Mucosa of descending colon (tissue), 3 donors: ENCODE data around the gene NELFE. TPM values are rescaled to one million over a fixed set of nuclear protein-coding genes. Genes with fewer than 3 reads are reported as not detected.
"Not testable (repeated sequence)": the region's sequence is repeated elsewhere in the genome, so short reads cannot be mapped to it uniquely, and the experiment has no call there.

Experiments used
- ATAC-seq: fragments of 200-7000 bp; cut with Tn5 transposase; one replicate; pipeline ENCODE4 v1.9.1; 2020; ENCODE audit warnings: mild to moderate bottlenecking, moderate library complexity
- DNase-seq, 3 donors: peaks; one replicate each; pipeline ENCODE4 v3.0.0-alpha.2; 2020
- H3K36me3 ChIP-seq: fragments of 200-600 bp; one replicate; pipeline ENCODE4 v1.8.0; 2021; ENCODE audit warnings: low read depth, mild to moderate bottlenecking
- H3K4me1 ChIP-seq: fragments of 200-600 bp; one replicate; pipeline ENCODE4 v1.8.0; 2021; ENCODE audit warnings: low read depth, mild to moderate bottlenecking
- H3K4me3 ChIP-seq: fragments of 200-600 bp; one replicate; pipeline ENCODE4 v1.8.0; 2021; ENCODE audit warnings: mild to moderate bottlenecking
- H3K9me3 ChIP-seq: fragments of 200-600 bp; one replicate; pipeline ENCODE4 v1.8.0; 2021; ENCODE audit warnings: mild to moderate bottlenecking
- CTCF ChIP-seq: fragments of 200-600 bp; IDR thresholded peaks from one replicate; pipeline ENCODE4 v1.8.0; 2022; ENCODE audit warnings: antibody characterized with exemption, mild to moderate bottlenecking
- intact Hi-C, 2 donors: fragments of 100-400 bp; cut with DNase I in 1 of 2; cut with micrococcal nuclease in 1 of 2; formaldehyde crosslinking; loops; one replicate each; pipeline versions ENCODE4 v1.11.0 to v1.11.1; 2022; cut with DNase I, micrococcal nuclease
- total RNA-seq, 3 donors: library from RNA; stranded (reverse); fragmentation: NEBNext Ultra II Directional in 2 of 3; extraction: Animal tissue kit (Norgen Biotek cat#: 25700) in 2 of 3; gene quantifications; one replicate each; pipeline versions ENCODE4 v1.2.1 to v1.2.4, GENCODE V29; 2021 to 2023
- donor health status: DM: no; HTN: no; CAD: no; lungs with moderate emphysema.
- donor health status: DM: no; HTN: no; CAD: no.
- donor health status: DM: no; HTN: yes; CAD: no.

Gene NELFE
- total RNA-seq, 3 donors from 2014 or later: 44.9 to 52.4 (median 51.8) TPM

- intact Hi-C loops: no loop called here
- no peak for TF ChIP-seq CTCF
- no peaks in the 10 kb centered on the region for H3K36me3 ChIP-seq
- no peaks in the 10 kb centered on the region for H3K9me3 ChIP-seq
- no peak overlapping the region for H3K4me3 ChIP-seq
- DNase-seq: no peak
- no peaks in the 10 kb centered on the region for H3K4me1 ChIP-seq
- no peak for ATAC-seq
Measured at GRCh38 chr6:31915756-31916155, 43.0 kb downstream of the NELFE start.

- no peak for TF ChIP-seq CTCF
- Histone ChIP-seq H3K9me3 (no peaks in the 10 kb centered on the region), H3K36me3 (no peaks in the 10 kb centered on the region), H3K4me1 (no peaks in the 10 kb centered on the region), H3K4me3 (no peak overlapping the region)
- ATAC-seq (no peak), DNase-seq (no peak)
- intact Hi-C loops: no loop called here
Measured at GRCh38 chr6:31915351-31915750, 43.4 kb downstream of the NELFE start.

GRCh38 chr6:31911826-31912585 is 46.8 kb downstream of the NELFE start:
- intact Hi-C loops: no loop called here
- no peak for ATAC-seq

GRCh38 chr6:31909298-31909697 is 49.5 kb downstream of the NELFE start:
- intact Hi-C loops: loop anchor here in 1 of 2 donors (10.0 kb wide), 1 partner anchor 46 kb away; the partner anchor contains the start of genes NELFE and SKIC2
- not testable (repeated sequence) for H3K4me3 ChIP-seq, DNase-seq, ATAC-seq, H3K36me3 ChIP-seq, H3K4me1 ChIP-seq, H3K9me3 ChIP-seq

More at GRCh38 chr6:31911826-31912585, 46.8 kb downstream of the NELFE start:
- DNase-seq: no peak
- H3K4me3 ChIP-seq: no peak overlapping the region
- TF ChIP-seq CTCF: no peak
- H3K36me3 ChIP-seq: no peaks in the 10 kb centered on the region
- no peaks in the 10 kb centered on the region for H3K4me1 ChIP-seq
- no peaks in the 10 kb centered on the region for H3K9me3 ChIP-seq

GRCh38 chr6:31908791-31909190 is 50.0 kb downstream of the NELFE start:
- H3K4me1 ChIP-seq: no peaks in the 10 kb centered on the region
- intact Hi-C loops: loop anchor here in 1 of 2 donors (10.0 kb wide), 1 partner anchor 46 kb away; the partner anchor contains the start of genes NELFE and SKIC2
- H3K9me3 ChIP-seq: no peaks in the 10 kb centered on the region
- H3K4me3 ChIP-seq: no peak overlapping the region
- no peak for TF ChIP-seq CTCF
- H3K36me3 ChIP-seq: no peaks in the 10 kb centered on the region
- ATAC-seq (peak; percentile 79), DNase-seq (no peak)

- ATAC-seq, DNase-seq, H3K9me3 ChIP-seq, H3K36me3 ChIP-seq, H3K4me3 ChIP-seq, H3K4me1 ChIP-seq: not testable (repeated sequence)
- intact Hi-C loops: loop anchor here in 1 of 2 donors (10.0 kb wide), 1 partner anchor 47 kb away; the partner anchor contains the start of genes NELFE and SKIC2
Measured at GRCh38 chr6:31908255-31908654, 50.5 kb downstream of the NELFE start.
